Measurements from ENCODE around the gene ATP1B1. TPM values are rescaled to one million over a fixed set of nuclear protein-coding genes. Genes with fewer than 3 reads are reported as not detected.

The ATP1B1 gene
- total RNA-seq, 1 experiment from 2014 or later, result 48.6 TPM

DNA sequence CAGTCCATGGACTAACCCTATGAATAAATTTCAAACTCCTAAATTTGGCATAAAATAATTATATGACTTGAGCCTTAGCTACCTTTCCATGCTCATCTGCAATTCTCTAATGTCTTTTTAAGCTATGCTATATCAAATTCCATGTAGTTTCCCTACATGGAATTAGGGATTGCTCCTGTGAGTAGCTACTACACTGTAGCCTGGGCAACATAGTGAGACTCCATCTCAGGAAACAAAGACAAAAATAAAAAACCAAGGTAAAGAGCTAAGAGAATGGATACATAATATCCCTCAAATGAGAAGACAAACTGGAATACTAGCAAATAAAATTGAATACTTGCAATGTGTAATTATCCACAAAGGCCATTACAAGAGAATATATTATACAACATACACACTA lies 37.5 kb downstream of the ATP1B1 start:
- Histone ChIP-seq H3K27ac (ENCODE audit: low read depth, low read length) (no peak overlapping the region), H3K27me3 (ENCODE audit: insufficient read depth, low read length) (no peaks in the 10 kb centered on the region), H3K9me3 (ENCODE audit: control insufficient read depth in 1 of 2, insufficient read depth in 1 of 2, low read depth in 1 of 2, low read length in 2 of 2) (no peaks in the 10 kb centered on the region), H3K4me3 (replicated peaks in 1 of 2; ENCODE audit: low read depth in 1 of 2, low read length in 2 of 2) (no peak overlapping the region), H3K36me3 (ENCODE audit: control insufficient read depth in 1 of 2, insufficient read depth in 2 of 2, low read length in 2 of 2) (no peaks in the 10 kb centered on the region), H3K4me2 (ENCODE audit: low read length) (no peak overlapping the region), H3K9me2 (ENCODE audit: insufficient read depth) (no peaks in the 10 kb centered on the region), H3K9ac (ENCODE audit: low read length) (no peak overlapping the region), H2AFZ (ENCODE audit: low read depth, low read length, poor library complexity, severe bottlenecking) (no peak overlapping the region), H3K79me2 (ENCODE audit: insufficient read depth, low read length) (no peaks in the 10 kb centered on the region), H3K4me1 (ENCODE audit: control insufficient read depth in 1 of 2, insufficient read depth in 2 of 2, low read length in 2 of 2) (peaks cover 7 to 18% of the 10 kb centered on the region in 2 experiments; a peak in 3 of 4 replicates), H4K20me1 (ENCODE audit: insufficient read depth) (no peaks in the 10 kb centered on the region)
- intact Hi-C loops (cut with micrococcal nuclease), result no loop called here
- no TSS peak for BruUV-seq (replicated peaks)
- ChIA-PET CTCF (interaction anchor here (1.0 kb wide), 1 partner anchor 204 kb away, joined by 3 read pairs; no protein-coding TSS in a partner anchor), POLR2A (interaction anchor here (1.1 kb wide), 1 partner anchor 89 kb away, joined by 3 read pairs; no protein-coding TSS in a partner anchor), RAD21 (ENCODE audit: low non-redundant PET in 1 of 2, low total read pairs in 2 of 2, uncharacterized antibody in 2 of 2, unreplicated experiment in 2 of 2) (no interaction called here)
- DNase-seq (ENCODE audit: low read depth, low spot score) (no peak), ATAC-seq (no peak)
- TF ChIP-seq YY1 (IDR thresholded peaks at IDR 0.05; ENCODE audit: extremely low read depth, insufficient replicate concordance, low read depth, low read length) (no peak), CBX3 (IDR thresholded peaks at IDR 0.05; ENCODE audit: low read depth) (no peak), CEBPB (IDR thresholded peaks at IDR 0.05; ENCODE audit: low read depth) (no peak), TCF7L2 (IDR thresholded peaks at IDR 0.05; ENCODE audit: borderline replicate concordance, extremely low read depth, insufficient read depth, insufficient read length) (no peak), POLR2AphosphoS5 (IDR thresholded peaks at IDR 0.05; ENCODE audit: low read depth, low read length) (no peak), SIN3A (IDR thresholded peaks at IDR 0.05; ENCODE audit: low read depth) (no peak), ZFX (IDR thresholded peaks at IDR 0.05) (no peak)
- TF ChIP-seq, protein P1, sequence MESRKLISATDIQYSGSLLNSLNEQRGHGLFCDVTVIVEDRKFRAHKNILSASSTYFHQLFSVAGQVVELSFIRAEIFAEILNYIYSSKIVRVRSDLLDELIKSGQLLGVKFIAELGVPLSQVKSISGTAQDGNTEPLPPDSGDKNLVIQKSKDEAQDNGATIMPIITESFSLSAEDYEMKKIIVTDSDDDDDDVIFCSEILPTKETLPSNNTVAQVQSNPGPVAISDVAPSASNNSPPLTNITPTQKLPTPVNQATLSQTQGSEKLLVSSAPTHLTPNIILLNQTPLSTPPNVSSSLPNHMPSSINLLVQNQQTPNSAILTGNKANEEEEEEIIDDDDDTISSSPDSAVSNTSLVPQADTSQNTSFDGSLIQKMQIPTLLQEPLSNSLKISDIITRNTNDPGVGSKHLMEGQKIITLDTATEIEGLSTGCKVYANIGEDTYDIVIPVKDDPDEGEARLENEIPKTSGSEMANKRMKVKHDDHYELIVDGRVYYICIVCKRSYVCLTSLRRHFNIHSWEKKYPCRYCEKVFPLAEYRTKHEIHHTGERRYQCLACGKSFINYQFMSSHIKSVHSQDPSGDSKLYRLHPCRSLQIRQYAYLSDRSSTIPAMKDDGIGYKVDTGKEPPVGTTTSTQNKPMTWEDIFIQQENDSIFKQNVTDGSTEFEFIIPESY (IDR thresholded peaks at IDR 0.05; ENCODE audit: extremely low read depth, insufficient replicate concordance, low read length), result no peak
- TF ChIP-seq, protein P2, sequence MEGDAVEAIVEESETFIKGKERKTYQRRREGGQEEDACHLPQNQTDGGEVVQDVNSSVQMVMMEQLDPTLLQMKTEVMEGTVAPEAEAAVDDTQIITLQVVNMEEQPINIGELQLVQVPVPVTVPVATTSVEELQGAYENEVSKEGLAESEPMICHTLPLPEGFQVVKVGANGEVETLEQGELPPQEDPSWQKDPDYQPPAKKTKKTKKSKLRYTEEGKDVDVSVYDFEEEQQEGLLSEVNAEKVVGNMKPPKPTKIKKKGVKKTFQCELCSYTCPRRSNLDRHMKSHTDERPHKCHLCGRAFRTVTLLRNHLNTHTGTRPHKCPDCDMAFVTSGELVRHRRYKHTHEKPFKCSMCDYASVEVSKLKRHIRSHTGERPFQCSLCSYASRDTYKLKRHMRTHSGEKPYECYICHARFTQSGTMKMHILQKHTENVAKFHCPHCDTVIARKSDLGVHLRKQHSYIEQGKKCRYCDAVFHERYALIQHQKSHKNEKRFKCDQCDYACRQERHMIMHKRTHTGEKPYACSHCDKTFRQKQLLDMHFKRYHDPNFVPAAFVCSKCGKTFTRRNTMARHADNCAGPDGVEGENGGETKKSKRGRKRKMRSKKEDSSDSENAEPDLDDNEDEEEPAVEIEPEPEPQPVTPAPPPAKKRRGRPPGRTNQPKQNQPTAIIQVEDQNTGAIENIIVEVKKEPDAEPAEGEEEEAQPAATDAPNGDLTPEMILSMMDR (IDR thresholded peaks at IDR 0.05 in 2 of 3, conservative IDR thresholded peaks at IDR 0.05 in 1 of 3; ENCODE audit: borderline replicate concordance in 1 of 3, insufficient read depth in 1 of 3, low read depth in 2 of 3, low read length in 2 of 3), result no peak
- TF ChIP-seq, protein P3, sequence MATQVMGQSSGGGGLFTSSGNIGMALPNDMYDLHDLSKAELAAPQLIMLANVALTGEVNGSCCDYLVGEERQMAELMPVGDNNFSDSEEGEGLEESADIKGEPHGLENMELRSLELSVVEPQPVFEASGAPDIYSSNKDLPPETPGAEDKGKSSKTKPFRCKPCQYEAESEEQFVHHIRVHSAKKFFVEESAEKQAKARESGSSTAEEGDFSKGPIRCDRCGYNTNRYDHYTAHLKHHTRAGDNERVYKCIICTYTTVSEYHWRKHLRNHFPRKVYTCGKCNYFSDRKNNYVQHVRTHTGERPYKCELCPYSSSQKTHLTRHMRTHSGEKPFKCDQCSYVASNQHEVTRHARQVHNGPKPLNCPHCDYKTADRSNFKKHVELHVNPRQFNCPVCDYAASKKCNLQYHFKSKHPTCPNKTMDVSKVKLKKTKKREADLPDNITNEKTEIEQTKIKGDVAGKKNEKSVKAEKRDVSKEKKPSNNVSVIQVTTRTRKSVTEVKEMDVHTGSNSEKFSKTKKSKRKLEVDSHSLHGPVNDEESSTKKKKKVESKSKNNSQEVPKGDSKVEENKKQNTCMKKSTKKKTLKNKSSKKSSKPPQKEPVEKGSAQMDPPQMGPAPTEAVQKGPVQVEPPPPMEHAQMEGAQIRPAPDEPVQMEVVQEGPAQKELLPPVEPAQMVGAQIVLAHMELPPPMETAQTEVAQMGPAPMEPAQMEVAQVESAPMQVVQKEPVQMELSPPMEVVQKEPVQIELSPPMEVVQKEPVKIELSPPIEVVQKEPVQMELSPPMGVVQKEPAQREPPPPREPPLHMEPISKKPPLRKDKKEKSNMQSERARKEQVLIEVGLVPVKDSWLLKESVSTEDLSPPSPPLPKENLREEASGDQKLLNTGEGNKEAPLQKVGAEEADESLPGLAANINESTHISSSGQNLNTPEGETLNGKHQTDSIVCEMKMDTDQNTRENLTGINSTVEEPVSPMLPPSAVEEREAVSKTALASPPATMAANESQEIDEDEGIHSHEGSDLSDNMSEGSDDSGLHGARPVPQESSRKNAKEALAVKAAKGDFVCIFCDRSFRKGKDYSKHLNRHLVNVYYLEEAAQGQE (IDR thresholded peaks at IDR 0.05; ENCODE audit: low read depth), result no peak
